Keratinocyte (primary cell): ENCODE data around the gene FBXW5.

Source experiments
- CTCF ChIP-seq, 3 experiments: IDR thresholded peaks in 1 of 3; conservative IDR thresholded peaks in 1 of 3; optimal IDR thresholded peaks in 1 of 3; 2 replicates in 2 of 3; 3 replicates in 1 of 3; pipeline versions ENCODE3 to v1.5.1; 2011; ENCODE audit warnings: low read length in 3 of 3, mild to moderate bottlenecking in 3 of 3, moderate library complexity in 2 of 3, control low read depth in 1 of 3, inconsistent platforms in 1 of 3; ENCODE audit not compliant: insufficient read depth in 2 of 3; ENCODE audit errors: extremely low read depth in 1 of 3
- EZH2 ChIP-seq: IDR thresholded peaks from one replicate; pipeline ENCODE4 v1.6.1; 2012; ENCODE audit warnings: inconsistent platforms, mild to moderate bottlenecking, low read length, moderate library complexity

GRCh38 chr9:136961279-136962065, 16.9 kb upstream of the FBXW5 start:
- no peak for TF ChIP-seq CTCF (optimal IDR thresholded peaks at IDR 0.05 in 1 of 3, IDR thresholded peaks at IDR 0.05 in 1 of 3, conservative IDR thresholded peaks at IDR 0.05 in 1 of 3; ENCODE audit: extremely low read depth in 1 of 3, insufficient read depth in 2 of 3, low read length in 3 of 3)
- no peak for TF ChIP-seq EZH2
